GM21447 (cell line): ENCODE results near the gene TMEM190.
"Not testable (repeated sequence)": the region's sequence is repeated elsewhere in the genome, so short reads cannot be mapped to it uniquely, and the experiment has no call there.

Experiments
- ATAC-seq: cut with Tn5 transposase; IDR thresholded peaks from one replicate; pipeline ENCODE4 v1.9.1; 2021; ENCODE audit not compliant: unreplicated experiment

Gene TMEM190

DNA sequence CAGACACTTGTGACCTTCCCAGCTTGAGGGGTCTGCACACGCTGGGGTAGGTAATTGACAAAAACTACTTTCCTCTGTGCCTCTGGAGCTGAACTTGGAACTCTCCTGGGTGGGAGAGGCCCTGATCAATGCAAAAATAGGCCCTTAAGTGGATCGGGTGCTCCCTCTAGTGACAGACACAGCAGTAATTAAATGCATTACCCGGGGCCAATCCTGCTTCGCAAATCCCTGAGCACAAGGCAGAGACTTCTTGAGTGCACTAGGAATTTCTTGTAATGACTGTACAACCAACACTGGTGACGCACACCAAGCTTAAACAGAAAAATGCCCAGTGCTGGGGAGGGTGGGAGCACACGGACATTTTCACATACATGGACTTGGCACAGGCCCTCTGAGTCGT lies 41.6 kb downstream of the TMEM190 start:
- no peak for ATAC-seq

- ATAC-seq: no peak
These were observed 42.5 kb downstream of the TMEM190 start for GRCh38 chr19:55419103-55419502.

GRCh38 chr19:55419624-55420236 lies 43.1 kb downstream of the TMEM190 start:
- no peak for ATAC-seq

DNA sequence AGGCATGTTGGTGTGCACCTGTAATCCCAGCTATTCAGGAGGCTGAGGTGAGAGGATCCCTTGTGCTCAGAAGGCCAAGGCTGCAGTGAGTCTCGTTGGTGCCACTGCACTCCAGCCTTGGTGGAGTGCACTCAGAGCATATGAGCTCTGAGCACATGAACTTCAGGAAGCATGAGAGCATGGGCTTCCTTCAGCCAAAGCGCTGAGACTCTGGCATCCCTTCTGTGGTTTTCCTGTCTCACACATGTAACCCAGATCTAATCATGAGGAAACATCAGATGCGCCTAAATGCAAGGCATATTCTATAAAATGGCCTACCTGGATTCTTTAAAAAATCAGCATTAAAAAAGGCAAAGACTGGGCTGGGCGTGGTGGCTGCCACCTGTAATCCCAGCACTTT lies 44.7 kb downstream of the TMEM190 start:
- not testable (repeated sequence) for ATAC-seq

- no peak for ATAC-seq
These were observed 46.8 kb downstream of the TMEM190 start for GRCh38 chr19:55423225-55424005.

GRCh38 chr19:55424518-55424917 lies 47.9 kb downstream of the TMEM190 start:
- no peak for ATAC-seq

GRCh38 chr19:55426042-55426441 lies 49.4 kb downstream of the TMEM190 start:
- no peak for ATAC-seq
